ENCODE data around the gene RCSD1. TPM values are rescaled to one million over a fixed set of nuclear protein-coding genes. Genes with fewer than 3 reads are reported as not detected.
A peak's percentile ranks its signal among the peaks of the same experiment; 100 is the strongest.

The RCSD1 gene
- total RNA-seq, 2 donors from 2014 or later, result 28.2 to 65.6 TPM

DNA sequence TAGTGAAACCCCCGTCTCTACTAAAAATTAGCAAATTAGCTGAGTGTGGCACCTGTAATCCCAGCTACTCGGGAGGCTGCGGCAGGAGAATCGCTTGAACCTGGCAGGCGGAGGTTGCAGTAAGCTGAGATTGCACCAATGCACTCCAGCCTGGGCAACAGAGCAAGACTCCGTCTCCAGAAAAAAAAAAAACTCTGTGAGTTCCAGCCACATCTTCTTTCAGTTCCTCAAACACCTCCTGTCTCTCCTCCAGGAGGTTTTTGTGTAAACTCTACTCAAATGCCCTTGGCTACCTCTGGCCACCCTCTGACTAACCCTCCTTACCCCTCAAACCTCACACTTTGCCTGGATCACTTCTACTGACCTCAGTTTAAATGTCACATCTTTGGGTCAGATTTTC, 38.1 kb downstream of the RCSD1 start:
- H3K9me3 Mint-ChIP-seq, result no peaks in the 10 kb centered on the region
- DNase-seq (ENCODE audit: low spot score in 2 of 2) (no peak), ATAC-seq (peak in 1 of 2 donors; percentile 39)
- no peak overlapping the region for H3K27ac Mint-ChIP-seq
- peaks cover 9 to 34% of the 10 kb centered on the region in 2 donors for H3K36me3 Mint-ChIP-seq

DNA sequence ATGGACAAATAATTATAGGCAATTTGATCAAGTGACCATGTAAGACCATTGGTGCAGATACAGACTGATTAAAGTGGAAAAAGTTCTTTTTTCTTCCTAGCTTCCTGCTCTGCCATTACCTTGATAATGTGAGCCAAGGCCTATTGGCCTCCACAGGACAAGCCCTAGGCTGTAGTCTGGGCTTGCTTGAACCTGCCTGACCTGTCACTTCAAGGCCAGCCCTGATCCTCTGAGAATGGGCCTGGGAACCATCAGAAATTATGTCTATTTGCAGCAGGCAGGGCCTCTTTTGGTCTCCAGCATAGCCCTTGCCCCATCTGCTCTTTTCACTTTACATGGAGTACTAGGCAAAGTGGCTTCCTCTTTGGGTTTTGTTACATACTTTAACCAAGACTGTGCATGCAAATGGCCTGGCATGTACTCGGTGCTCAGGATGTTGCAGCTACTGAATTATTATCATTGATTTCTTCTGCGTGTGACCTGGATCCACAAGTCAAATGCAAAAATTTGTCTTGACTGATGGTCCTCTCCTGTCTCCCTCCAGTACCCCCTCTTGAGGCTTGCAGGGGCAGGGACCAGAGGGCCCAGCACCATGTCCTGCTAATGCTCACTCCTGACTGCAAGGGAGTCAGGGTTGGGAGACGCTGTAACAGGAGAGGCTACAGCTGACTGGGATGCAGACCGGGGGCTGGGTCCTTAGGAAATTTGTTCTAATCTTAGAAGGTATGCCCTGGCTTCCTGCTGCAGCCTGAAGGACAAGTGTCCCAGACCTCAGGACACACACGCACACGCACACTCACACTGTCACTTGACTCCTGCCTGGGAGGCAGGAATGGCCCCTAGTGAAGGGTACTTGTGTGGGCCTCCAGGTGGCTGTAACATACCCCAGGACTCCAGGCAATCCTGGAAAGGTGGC, 39.4 kb downstream of the RCSD1 start:
- H3K9me3 Mint-ChIP-seq, result peaks cover 0 to 1% of the 10 kb centered on the region in 2 donors
- peaks cover 9 to 41% of the 10 kb centered on the region in 2 donors for H3K36me3 Mint-ChIP-seq
- H3K27ac Mint-ChIP-seq, result no peak overlapping the region
- DNase-seq (ENCODE audit: low spot score in 2 of 2) (no peak), ATAC-seq (no peak)

DNA sequence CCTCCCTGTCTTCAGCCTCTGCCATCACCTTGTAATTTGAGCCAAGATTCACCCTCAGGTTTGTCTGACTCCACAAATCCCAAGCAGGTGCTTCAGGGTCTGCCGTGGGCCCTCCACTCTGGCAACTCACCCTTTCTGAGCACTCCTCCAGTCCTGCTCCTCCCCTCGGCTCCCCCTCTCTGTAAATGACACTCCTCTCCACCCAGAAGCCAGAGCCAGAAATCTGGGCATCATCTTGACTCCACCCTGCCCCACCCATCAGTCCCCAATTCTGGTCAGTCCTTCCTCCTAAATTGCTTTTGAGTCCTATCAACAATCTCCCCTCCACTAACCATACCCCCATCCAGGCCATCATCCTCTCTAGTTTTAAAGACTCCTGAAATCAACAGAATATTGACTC, 40.5 kb downstream of the RCSD1 start:
- H3K27ac Mint-ChIP-seq, result peak overlapping the region; percentile 41 to 67
- peaks cover 0 to 3% of the 10 kb centered on the region in 2 donors for H3K9me3 Mint-ChIP-seq
- ATAC-seq (no peak), DNase-seq (ENCODE audit: low spot score in 2 of 2) (no peak)
- H3K36me3 Mint-ChIP-seq, result peaks cover 9 to 45% of the 10 kb centered on the region in 2 donors

DNA sequence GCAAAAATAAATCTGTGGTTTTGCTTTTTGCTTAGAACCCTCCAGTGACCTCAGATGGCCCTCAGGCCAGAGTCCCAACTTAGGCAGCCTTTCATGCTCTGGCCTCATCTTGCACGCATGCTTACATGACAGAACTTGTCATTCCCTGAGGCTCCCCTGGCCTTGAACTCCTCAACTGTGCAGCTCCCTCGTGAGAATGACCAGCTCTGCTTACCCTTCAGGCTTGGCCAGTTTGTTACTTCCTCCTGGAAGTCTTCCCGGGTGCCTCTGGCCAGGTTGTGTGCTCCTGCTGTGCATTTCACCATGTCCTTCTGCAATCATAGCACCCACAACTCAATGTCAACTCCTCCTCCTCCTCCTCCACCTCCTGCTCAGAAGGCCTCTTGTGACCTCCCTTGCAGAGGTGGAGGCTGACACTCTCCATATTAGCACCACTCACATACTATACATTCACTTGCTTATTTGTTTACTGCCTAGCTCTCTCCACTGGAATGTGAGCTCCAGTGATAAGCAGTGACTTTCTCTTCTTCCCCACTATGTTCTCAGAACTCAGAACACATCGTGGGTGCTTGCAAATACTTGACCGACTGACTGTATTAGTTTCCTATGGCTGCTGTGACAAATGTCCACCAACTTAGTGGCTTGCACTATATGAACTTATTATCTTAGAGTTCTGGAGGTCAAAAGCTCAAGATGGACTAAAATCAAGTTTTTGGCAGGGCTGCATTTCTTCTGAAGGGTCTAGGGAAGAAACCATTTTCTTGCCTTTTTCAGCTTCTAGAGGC, 41.9 kb downstream of the RCSD1 start:
- DNase-seq (ENCODE audit: low spot score in 2 of 2) (no peak), ATAC-seq (no peak)
- Mint-ChIP-seq H3K36me3 (peaks cover 9 to 45% of the 10 kb centered on the region in 2 donors), H3K9me3 (peaks cover 0 to 3% of the 10 kb centered on the region in 2 donors), H3K27ac (peak overlapping the region in 1 of 2 donors; percentile 67)

DNA sequence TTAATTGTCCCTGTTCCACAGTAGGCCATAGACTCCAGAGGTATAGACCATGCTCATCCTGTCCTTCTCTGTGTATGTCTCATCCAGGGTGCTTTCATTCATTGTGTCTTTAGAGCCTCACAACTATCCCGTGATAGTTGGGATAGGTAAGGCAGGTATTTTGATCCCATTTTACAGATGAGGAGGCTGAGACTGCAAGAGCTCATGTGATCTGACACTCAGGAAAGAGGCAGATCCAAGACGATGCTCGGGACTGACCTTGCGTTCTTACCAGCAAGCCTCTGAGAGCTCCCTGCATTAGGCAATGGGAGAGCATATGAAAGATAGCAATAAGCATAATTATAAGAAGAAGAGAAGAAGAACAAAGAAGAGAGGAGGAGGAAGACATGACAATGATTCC, 42.8 kb downstream of the RCSD1 start:
- Mint-ChIP-seq H3K36me3 (peaks cover 9 to 53% of the 10 kb centered on the region in 2 donors), H3K27ac (no peak overlapping the region), H3K9me3 (peaks cover 0 to 3% of the 10 kb centered on the region in 2 donors)
- ATAC-seq, result no peak
- DNase-seq (ENCODE audit: low spot score in 2 of 2), result no peak

DNA sequence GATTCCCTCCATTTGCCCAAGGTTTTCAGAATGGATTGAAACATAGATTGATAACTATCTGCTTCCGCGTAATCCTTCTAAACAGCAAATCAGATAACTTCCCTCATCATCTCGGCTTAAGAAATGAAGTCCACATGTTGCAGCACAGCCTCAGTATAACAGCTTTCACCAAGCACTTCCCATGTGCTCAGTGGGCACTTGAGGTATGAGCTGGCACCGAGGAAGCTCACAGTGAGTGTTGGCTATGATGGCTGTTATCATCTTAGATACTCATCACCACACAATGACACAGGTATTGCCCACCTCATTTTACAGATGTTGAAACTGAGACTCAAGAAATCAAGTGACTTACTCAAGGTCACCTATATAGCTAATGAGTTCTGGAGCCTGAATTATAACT, 43.2 kb downstream of the RCSD1 start:
- peaks cover 0 to 3% of the 10 kb centered on the region in 2 donors for H3K9me3 Mint-ChIP-seq
- H3K36me3 Mint-ChIP-seq, result peaks cover 9 to 54% of the 10 kb centered on the region in 2 donors
- DNase-seq (ENCODE audit: low spot score in 2 of 2), result no peak
- peak in 1 of 2 donors; percentile 61 for ATAC-seq
- H3K27ac Mint-ChIP-seq, result no peak overlapping the region

DNA sequence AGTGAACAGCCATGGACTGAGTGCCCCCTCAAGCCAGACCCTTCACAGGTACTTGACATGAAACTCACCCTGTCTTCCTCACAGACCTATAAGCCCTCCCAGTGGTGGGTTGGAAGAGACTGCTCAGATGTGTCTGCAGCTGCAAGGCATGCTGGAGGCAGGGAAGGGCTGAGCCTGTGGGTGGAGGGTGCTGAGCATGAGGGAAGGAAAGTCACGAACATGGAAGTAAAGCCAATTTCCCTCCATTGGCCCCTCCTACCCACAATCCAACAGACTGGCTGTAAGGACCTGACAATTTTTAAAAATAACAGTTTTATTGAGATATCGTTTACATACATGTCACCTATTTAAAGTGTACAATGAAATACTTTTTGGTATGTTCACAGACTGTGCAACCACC, 44.1 kb downstream of the RCSD1 start:
- peaks cover 9 to 54% of the 10 kb centered on the region in 2 donors for H3K36me3 Mint-ChIP-seq
- peak overlapping the region in 1 of 2 donors; percentile 38 for H3K27ac Mint-ChIP-seq
- no peak for ATAC-seq
- DNase-seq (ENCODE audit: low spot score in 2 of 2), result no peak
- peaks cover 0 to 3% of the 10 kb centered on the region in 2 donors for H3K9me3 Mint-ChIP-seq

DNA sequence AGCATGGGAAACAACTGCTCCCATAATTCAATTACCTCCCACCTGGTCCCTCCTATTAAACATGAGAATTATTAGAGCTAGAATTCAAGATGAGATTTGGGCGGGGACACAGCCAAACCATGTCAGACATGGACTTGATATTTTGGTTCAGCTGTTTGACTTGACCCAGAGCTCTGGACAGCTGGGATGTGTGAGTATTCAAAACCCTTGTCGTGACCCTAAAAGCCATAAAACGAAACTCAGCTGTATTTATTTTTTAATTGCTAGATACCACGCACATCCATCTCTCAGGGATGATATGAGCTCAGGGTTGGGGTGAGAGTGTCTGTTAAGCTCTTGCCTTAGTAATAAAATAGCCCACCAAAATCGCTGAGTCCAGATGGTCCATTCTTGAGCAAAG, 45.4 kb downstream of the RCSD1 start:
- Mint-ChIP-seq H3K36me3 (peaks cover 9 to 53% of the 10 kb centered on the region in 2 donors), H3K9me3 (peaks cover 0 to 3% of the 10 kb centered on the region in 2 donors), H3K27ac (no peak overlapping the region)
- no peak for DNase-seq (ENCODE audit: low spot score in 2 of 2)
- no peak for ATAC-seq

DNA sequence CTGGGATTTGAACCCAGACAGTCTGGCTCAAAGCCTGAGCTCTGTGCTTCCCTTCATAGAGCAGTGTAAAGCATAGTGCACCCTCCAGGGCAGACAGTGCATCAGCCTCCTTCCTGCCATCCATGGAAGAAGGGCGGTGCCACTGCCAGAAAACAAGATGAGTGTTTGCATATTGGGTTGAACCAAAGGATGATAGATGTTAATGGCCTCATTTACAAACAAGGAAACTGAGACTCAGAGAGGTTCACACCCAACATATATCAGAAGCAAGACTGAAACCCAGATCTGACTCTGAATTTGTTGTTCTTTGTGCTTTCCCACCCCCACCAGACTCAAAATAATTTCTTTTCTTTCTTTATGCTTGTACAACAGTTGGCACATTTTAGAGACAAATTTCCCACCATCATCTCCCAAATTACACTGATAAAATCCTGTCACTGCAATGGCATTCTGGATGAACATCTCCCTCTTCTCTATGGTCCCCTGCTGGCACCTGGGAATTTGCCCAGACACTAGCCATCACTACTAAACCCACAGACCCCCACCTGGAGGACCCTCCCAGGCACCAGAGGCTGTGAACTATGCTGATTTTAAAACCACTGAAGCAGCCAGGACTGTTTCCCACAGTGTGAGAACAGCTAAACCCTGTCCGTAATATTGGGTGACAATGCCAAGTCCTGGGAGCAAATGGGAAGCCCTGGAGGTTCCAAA, 46.3 kb downstream of the RCSD1 start:
- peaks cover 0 to 3% of the 10 kb centered on the region in 2 donors for H3K9me3 Mint-ChIP-seq
- peaks cover 9 to 44% of the 10 kb centered on the region in 2 donors for H3K36me3 Mint-ChIP-seq
- peak; percentile 46 to 79 for ATAC-seq
- DNase-seq (ENCODE audit: low spot score in 2 of 2), result no peak
- H3K27ac Mint-ChIP-seq, result no peak overlapping the region

DNA sequence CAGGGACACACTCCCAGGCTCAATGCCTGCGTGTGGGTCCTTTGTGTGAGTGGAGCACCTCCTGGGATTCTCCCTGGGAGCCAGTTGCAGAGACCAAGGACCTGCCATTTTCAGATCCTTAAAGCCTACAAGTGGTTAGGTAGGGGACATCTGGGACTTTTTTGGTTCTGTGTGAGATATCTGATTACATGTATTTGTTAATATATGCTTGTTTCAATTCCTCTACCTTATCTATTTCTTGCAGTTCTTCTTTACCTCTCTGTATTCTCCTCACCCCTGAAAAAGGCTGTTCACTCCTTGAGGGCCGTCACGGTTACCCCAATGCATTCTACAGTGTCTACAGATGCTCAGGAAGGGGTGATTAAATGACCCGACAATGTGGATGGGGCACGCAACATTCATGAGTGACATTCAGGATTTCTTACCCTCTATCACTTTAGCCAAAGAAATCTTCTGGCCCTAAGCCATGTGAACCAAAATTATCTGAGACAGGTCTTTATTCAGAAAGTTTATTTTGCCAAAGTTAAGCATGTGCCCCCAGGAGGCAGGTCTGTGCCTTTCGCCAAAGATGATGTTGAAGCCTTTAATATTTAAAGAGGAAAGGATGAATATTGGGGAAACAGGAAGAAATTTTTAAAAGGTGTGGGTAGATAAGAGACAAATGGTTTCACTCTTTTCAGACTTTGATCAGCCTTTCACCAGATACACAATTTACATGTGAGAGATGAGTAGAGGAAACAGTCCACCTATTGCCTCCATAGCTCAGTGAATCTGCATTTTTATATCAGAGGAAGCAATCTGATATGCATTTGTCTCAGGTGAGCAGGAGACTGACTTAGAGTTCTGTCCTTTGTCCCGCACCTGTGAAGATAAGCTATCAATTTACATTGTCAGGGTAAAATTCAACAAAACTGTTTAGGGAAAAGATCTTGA, 47.1 kb downstream of the RCSD1 start:
- Mint-ChIP-seq H3K9me3 (peaks cover 0 to 3% of the 10 kb centered on the region in 2 donors), H3K27ac (no peak overlapping the region), H3K36me3 (peaks cover 1 to 35% of the 10 kb centered on the region in 2 donors)
- ATAC-seq (no peak), DNase-seq (ENCODE audit: low spot score in 2 of 2) (no peak)

DNA sequence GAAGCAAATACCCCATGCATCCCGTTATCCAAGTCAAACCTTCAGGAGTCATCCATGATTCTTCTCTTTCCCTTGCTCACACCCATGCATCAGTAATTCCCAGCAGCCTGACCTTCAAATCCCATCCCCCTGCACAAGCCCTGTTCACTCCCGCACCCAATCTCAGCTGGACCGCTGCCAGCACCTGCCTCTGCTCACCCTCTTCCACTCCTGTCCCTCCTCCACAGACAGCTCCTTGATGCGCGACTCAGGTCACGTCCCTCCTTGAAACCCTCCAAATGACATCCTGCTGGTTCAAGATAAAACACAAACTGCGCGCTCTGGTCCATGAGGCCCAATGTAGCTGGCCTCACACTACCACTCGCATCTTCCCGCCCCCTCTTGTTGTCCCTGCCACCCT, 48.4 kb downstream of the RCSD1 start:
- H3K27ac Mint-ChIP-seq, result no peak overlapping the region

DNA sequence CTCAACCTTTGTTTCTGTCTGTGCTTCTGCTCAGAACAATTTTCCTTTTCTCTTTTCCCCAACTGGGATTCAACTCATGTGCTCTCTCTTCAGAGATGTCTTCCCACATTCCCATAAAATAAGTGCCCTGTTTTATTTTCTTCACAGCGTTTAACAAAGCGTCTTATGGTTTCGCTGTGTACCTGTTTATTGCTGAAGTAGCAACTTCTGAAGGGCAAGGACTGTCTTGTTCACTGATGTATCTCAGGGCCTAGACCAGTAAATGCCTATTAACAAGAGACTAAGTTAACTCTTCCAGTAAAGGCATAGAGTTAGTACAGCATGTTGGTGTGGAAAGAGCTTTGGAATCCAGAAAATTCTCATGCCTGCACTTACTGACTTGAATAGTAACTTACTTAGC, 48.8 kb downstream of the RCSD1 start:
- no peak overlapping the region for H3K27ac Mint-ChIP-seq
- H3K36me3 Mint-ChIP-seq, result peaks cover 0 to 19% of the 10 kb centered on the region in 2 donors
- peaks cover 0 to 3% of the 10 kb centered on the region in 2 donors for H3K9me3 Mint-ChIP-seq
- ATAC-seq, result no peak
- DNase-seq (ENCODE audit: low spot score in 2 of 2), result no peak

More for the DNA sequence above, 48.4 kb downstream of the RCSD1 start:
- Mint-ChIP-seq H3K36me3 (peaks cover 0 to 23% of the 10 kb centered on the region in 2 donors), H3K9me3 (peaks cover 0 to 3% of the 10 kb centered on the region in 2 donors)
- ATAC-seq, result no peak
- DNase-seq (ENCODE audit: low spot score in 2 of 2), result no peak

DNA sequence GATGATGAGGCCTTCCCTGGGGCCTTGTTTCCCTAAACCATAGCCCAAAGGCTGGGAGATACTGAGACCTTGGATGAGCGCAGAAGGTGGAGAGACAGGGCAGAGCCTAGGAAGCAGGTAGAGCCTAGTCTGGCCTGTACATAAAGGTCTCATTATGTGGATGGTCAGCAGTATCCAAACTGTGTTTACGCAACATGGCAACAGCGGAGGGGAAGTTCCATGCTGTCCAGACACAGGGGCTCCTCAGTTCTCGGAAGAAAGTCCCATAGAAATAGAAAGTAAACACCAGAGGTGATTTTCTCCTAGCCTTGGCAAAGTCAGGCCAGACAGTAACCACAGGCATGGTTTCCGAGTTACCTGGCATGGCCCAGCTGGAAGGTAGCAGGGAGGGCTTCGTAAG, 49.7 kb downstream of the RCSD1 start:
- H3K27ac Mint-ChIP-seq, result no peak overlapping the region
- no peak for ATAC-seq
- no peaks in the 10 kb centered on the region for H3K9me3 Mint-ChIP-seq
- peaks cover 0 to 10% of the 10 kb centered on the region in 2 donors for H3K36me3 Mint-ChIP-seq
- DNase-seq (ENCODE audit: low spot score in 2 of 2), result no peak

DNA sequence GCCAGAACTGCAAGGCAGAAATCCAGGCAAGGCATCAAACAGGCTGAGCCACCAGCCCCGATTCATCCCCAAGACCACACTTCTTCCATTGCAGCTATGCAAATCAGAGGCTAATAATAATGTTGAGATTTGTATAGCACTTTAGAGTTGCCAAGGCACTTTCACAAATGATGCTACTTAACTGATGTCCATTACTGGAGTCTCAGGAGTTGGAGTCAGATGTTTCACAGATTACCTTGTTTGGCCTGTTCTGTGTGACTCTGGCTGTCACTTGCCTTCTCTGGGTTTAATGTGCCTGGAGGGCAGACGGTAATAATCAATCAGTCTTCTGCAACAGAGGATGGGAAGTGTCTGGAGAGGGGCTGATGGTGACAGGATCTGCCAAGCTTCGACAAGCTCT, 51.0 kb downstream of the RCSD1 start:
- no peaks in the 10 kb centered on the region for H3K9me3 Mint-ChIP-seq
- ATAC-seq (no peak), DNase-seq (ENCODE audit: low spot score in 2 of 2) (no peak)
- H3K27ac Mint-ChIP-seq, result peak overlapping the region; percentile 56 to 73
- peaks cover 0 to 9% of the 10 kb centered on the region in 2 donors for H3K36me3 Mint-ChIP-seq

DNA sequence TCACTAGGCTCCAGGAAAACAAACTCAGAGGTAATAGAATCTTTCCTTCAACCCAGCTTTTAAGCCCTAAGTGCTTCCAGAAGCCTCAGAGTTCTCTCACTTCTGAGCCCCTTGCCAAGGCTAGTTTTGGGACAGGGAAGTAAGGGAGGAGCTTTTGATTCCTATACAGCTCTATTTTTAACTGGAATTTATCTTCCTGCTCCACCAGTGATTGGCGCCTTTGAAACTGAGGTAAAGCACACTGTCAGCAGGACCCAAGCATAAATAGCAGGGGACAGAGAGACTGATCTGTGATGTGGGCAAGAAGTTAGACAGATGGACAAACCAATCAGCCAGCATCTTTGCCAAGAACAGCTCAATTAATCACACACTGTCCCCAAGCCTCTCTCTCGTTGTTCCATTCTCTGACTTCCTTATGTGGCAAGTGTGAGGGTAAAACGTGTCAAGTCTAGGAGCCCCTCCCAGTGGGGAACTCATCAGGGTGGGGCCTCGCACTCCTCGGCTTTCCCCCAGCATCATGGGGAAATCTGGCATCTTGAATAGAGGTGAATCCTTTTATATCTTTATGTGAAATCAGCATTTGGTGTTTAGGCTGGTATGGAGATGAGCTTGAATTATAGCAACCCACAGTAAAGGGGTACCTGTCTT, 51.5 kb downstream of the RCSD1 start:
- DNase-seq (ENCODE audit: low spot score in 2 of 2) (no peak), ATAC-seq (peak in 1 of 2 donors; percentile 49)
- H3K9me3 Mint-ChIP-seq, result no peaks in the 10 kb centered on the region
- peaks cover 0 to 9% of the 10 kb centered on the region in 2 donors for H3K36me3 Mint-ChIP-seq
- peak overlapping the region; percentile 56 to 73 for H3K27ac Mint-ChIP-seq
